PC-3 (cell line): Measurements from ENCODE around the gene ABCA5.

ENCODE experiments used
- CTCF ChIP-seq: fragments of 300-600 bp; sonication (generic); conservative IDR thresholded peaks from 2 replicates; pipeline ENCODE4 v1.5.1; 2017; ENCODE audit warnings: antibody characterized with exemption, low read depth, mild to moderate bottlenecking, low read length
- EZH2 ChIP-seq: fragments of 300-600 bp; sonication (generic); IDR thresholded peaks from one replicate; pipeline ENCODE4 v1.6.1; 2017; ENCODE audit warnings: antibody characterized with exemption, mild to moderate bottlenecking, low read length; ENCODE audit not compliant: unreplicated experiment

GRCh38 chr17:69250641-69251040 is 76.3 kb downstream of the ABCA5 start:
- TF ChIP-seq CTCF (no peak), EZH2 (no peak)
